ENCODE results near the gene TCF19. TPM values are rescaled to one million over a fixed set of nuclear protein-coding genes. Genes with fewer than 3 reads are reported as not detected.

Gene TCF19
- total RNA-seq, 2 donors from 2014 or later = 8.8 to 39.6 TPM

- Histone ChIP-seq H3K4me1 (peaks cover 6% of the 10 kb centered on the region), H3K4me3 (no peak overlapping the region), H3K9me3 (no peaks in the 10 kb centered on the region), H3K27me3 (no peaks in the 10 kb centered on the region), H3K9ac (ENCODE audit: low read depth in 2 of 2, low read length in 2 of 2) (no peak overlapping the region), H3K36me3 (no peaks in the 10 kb centered on the region), H3K27ac (no peak overlapping the region)
- TF ChIP-seq CTCF (IDR thresholded peaks at IDR 0.05) = no peak
- no peak for DNase-seq
- intact Hi-C loops (cut with DNase I) = no loop called here
Measured at GRCh38 chr6:31174378-31174777, 16.0 kb downstream of the TCF19 start.

- Histone ChIP-seq H3K36me3 (no peaks in the 10 kb centered on the region), H3K27me3 (no peaks in the 10 kb centered on the region), H3K9me3 (no peaks in the 10 kb centered on the region), H3K4me3 (no peak overlapping the region), H3K4me1 (peaks cover 8% of the 10 kb centered on the region), H3K27ac (no peak overlapping the region), H3K9ac (ENCODE audit: low read depth in 2 of 2, low read length in 2 of 2) (peak overlapping the region in 1 of 2 donors; percentile 24)
- no peak for DNase-seq
- intact Hi-C loops (cut with DNase I) = no loop called here
- TF ChIP-seq CTCF (IDR thresholded peaks at IDR 0.05) = no peak
Measured at GRCh38 chr6:31175971-31176370, 17.6 kb downstream of the TCF19 start.

GRCh38 chr6:31178143-31179041 is 20.0 kb downstream of the TCF19 start:
- DNase-seq = peak; percentile 58
- Histone ChIP-seq H3K27ac (peak overlapping the region; percentile 23), H3K9me3 (no peaks in the 10 kb centered on the region), H3K4me3 (no peak overlapping the region), H3K4me1 (peaks cover 8% of the 10 kb centered on the region), H3K27me3 (no peaks in the 10 kb centered on the region), H3K9ac (ENCODE audit: low read depth in 2 of 2, low read length in 2 of 2) (no peak overlapping the region), H3K36me3 (no peaks in the 10 kb centered on the region)
- intact Hi-C loops (cut with DNase I) = no loop called here
- no peak for TF ChIP-seq CTCF (IDR thresholded peaks at IDR 0.05)

GRCh38 chr6:31179042-31179386 is 20.6 kb downstream of the TCF19 start:
- peak overlapping the region; percentile 23 for H3K27ac ChIP-seq
- TF ChIP-seq CTCF (IDR thresholded peaks at IDR 0.05) = no peak
- H3K9ac ChIP-seq (ENCODE audit: low read depth in 2 of 2, low read length in 2 of 2) = no peak overlapping the region
- H3K4me3 ChIP-seq = no peak overlapping the region
- H3K36me3 ChIP-seq = no peaks in the 10 kb centered on the region
- intact Hi-C loops (cut with DNase I) = no loop called here
- no peaks in the 10 kb centered on the region for H3K27me3 ChIP-seq
- H3K9me3 ChIP-seq = no peaks in the 10 kb centered on the region
- peak; percentile 60 for DNase-seq
- H3K4me1 ChIP-seq = peaks cover 8% of the 10 kb centered on the region

GRCh38 chr6:31179896-31180295 is 21.5 kb downstream of the TCF19 start:
- TF ChIP-seq CTCF (IDR thresholded peaks at IDR 0.05) = no peak
- H3K27ac ChIP-seq = no peak overlapping the region
- no peaks in the 10 kb centered on the region for H3K36me3 ChIP-seq
- no peaks in the 10 kb centered on the region for H3K9me3 ChIP-seq
- H3K27me3 ChIP-seq = no peaks in the 10 kb centered on the region
- no peak for DNase-seq
- H3K4me3 ChIP-seq = no peak overlapping the region
- no peak overlapping the region for H3K9ac ChIP-seq (ENCODE audit: low read depth in 2 of 2, low read length in 2 of 2)
- intact Hi-C loops (cut with DNase I) = no loop called here
- peaks cover 8% of the 10 kb centered on the region for H3K4me1 ChIP-seq
